Ascending aorta (tissue), 2 donors: Measurements from ENCODE around the gene ABLIM2. TPM values are rescaled to one million over a fixed set of nuclear protein-coding genes. Genes with fewer than 3 reads are reported as not detected.

Experiments
- DNase-seq, 2 donors: peaks; one replicate each; pipeline ENCODE4 v3.0.0-alpha.2; 2019; ENCODE audit warnings: low spot score in 2 of 2
- H3K27ac ChIP-seq, 2 donors: fragments of 200-600 bp; sonication (generic); one replicate each; pipeline ENCODE4 v1.5.1; 2016 to 2017; ENCODE audit warnings: mild to moderate bottlenecking in 1 of 2
- H3K27me3 ChIP-seq: fragments of 200-600 bp; sonication (generic); one replicate; pipeline ENCODE4 v1.5.1; 2017
- H3K36me3 ChIP-seq, 2 donors: fragments of 200-600 bp; sonication (generic); one replicate each; pipeline ENCODE4 v1.5.1; 2016
- H3K4me1 ChIP-seq, 2 donors: fragments of 200-600 bp; sonication (generic); one replicate each; pipeline ENCODE4 v1.5.1; 2016 to 2017; ENCODE audit warnings: mild to moderate bottlenecking in 1 of 2
- H3K4me3 ChIP-seq, 2 donors: fragments of 200-600 bp; sonication (generic); one replicate each; pipeline ENCODE4 v1.5.1; 2016 to 2017; ENCODE audit warnings: mild to moderate bottlenecking in 1 of 2
- H3K9me3 ChIP-seq, 2 donors: fragments of 200-600 bp; sonication (generic); one replicate each; pipeline ENCODE4 v1.5.1; 2016
- intact Hi-C: fragments of 100-400 bp; cut with DNase I; formaldehyde crosslinking; loops from one replicate; pipeline ENCODE4 v1.15.1; 2023
- total RNA-seq: library from RNA; depleted of rRNA; stranded (reverse); fragments of >200 nt; gene quantifications from one replicate; pipeline ENCODE4 v1.1.0, GENCODE V29; 2016
- TF ChIP-seq, protein P1 (sequence below), 3 experiments: fragments of 200-600 bp in 2 of 3; fragments of 450-650 bp in 1 of 3; sonication (generic) in 2 of 3; IDR thresholded peaks; one replicate each; pipeline ENCODE4 v1.5.1; 2016 to 2019; ENCODE audit warnings: antibody characterized with exemption in 3 of 3, mild to moderate bottlenecking in 1 of 3, moderate library complexity in 1 of 3

The ABLIM2 gene
- total RNA-seq, 1 donor from 2014 or later = 30.8 TPM

DNA sequence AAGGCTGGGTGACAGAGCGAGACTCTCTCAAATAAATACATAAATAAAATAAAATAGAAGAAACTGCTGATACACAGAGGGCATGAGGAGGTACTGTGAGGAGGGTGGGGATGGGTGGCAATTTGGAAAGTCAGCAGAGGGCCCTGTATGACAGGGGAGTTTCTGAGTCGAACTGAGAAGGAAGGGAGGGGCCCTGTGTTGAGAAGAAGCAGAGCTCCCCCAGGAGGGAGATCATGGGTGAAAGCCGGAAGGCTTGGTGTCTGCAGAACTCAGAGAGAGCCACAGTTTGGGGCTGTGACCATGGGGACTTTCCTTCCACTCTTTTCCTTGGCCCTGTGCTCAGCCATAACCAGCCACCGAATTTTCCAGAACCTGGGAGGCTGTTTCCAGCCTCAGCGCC, 194.2 kb downstream of the ABLIM2 start:
- peaks cover 4 to 31% of the 10 kb centered on the region in 2 donors for H3K4me1 ChIP-seq
- TF ChIP-seq, protein P1, sequence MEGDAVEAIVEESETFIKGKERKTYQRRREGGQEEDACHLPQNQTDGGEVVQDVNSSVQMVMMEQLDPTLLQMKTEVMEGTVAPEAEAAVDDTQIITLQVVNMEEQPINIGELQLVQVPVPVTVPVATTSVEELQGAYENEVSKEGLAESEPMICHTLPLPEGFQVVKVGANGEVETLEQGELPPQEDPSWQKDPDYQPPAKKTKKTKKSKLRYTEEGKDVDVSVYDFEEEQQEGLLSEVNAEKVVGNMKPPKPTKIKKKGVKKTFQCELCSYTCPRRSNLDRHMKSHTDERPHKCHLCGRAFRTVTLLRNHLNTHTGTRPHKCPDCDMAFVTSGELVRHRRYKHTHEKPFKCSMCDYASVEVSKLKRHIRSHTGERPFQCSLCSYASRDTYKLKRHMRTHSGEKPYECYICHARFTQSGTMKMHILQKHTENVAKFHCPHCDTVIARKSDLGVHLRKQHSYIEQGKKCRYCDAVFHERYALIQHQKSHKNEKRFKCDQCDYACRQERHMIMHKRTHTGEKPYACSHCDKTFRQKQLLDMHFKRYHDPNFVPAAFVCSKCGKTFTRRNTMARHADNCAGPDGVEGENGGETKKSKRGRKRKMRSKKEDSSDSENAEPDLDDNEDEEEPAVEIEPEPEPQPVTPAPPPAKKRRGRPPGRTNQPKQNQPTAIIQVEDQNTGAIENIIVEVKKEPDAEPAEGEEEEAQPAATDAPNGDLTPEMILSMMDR (IDR thresholded peaks at IDR 0.05) = no peak

DNA sequence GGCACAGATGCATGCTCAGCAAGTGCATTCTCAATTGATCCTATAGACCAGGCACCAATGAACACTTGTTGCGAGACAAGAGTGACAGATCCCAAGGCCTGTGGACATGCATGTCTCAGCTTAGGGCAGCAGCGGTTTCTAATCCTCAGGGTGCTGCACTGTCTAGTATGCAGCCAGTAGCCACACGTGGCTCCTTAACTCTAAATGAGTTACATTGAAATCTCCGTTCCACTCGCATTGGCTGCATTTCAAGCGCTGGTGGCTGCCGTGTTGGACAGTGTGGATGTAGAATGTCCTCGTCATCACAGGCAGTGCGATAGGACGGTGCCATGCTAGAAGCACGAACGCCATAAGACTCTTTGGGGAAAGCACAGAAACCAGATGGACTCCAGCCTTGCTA, 194.9 kb downstream of the ABLIM2 start:
- Histone ChIP-seq H3K27ac (no peak overlapping the region), H3K9me3 (no peaks in the 10 kb centered on the region), H3K36me3 (no peaks in the 10 kb centered on the region), H3K4me1 (peaks cover 0 to 25% of the 10 kb centered on the region in 2 donors), H3K4me3 (no peak overlapping the region), H3K27me3 (no peaks in the 10 kb centered on the region)
- TF ChIP-seq, protein P1 (IDR thresholded peaks at IDR 0.05) = no peak
- intact Hi-C loops = no loop called here
- no peak for DNase-seq

More for the DNA sequence above, 194.2 kb downstream of the ABLIM2 start:
- H3K27me3 ChIP-seq = no peaks in the 10 kb centered on the region
- DNase-seq = no peak
- H3K36me3 ChIP-seq = no peaks in the 10 kb centered on the region
- intact Hi-C loops = no loop called here
- no peak overlapping the region for H3K4me3 ChIP-seq
- H3K27ac ChIP-seq = no peak overlapping the region
- no peaks in the 10 kb centered on the region for H3K9me3 ChIP-seq

DNA sequence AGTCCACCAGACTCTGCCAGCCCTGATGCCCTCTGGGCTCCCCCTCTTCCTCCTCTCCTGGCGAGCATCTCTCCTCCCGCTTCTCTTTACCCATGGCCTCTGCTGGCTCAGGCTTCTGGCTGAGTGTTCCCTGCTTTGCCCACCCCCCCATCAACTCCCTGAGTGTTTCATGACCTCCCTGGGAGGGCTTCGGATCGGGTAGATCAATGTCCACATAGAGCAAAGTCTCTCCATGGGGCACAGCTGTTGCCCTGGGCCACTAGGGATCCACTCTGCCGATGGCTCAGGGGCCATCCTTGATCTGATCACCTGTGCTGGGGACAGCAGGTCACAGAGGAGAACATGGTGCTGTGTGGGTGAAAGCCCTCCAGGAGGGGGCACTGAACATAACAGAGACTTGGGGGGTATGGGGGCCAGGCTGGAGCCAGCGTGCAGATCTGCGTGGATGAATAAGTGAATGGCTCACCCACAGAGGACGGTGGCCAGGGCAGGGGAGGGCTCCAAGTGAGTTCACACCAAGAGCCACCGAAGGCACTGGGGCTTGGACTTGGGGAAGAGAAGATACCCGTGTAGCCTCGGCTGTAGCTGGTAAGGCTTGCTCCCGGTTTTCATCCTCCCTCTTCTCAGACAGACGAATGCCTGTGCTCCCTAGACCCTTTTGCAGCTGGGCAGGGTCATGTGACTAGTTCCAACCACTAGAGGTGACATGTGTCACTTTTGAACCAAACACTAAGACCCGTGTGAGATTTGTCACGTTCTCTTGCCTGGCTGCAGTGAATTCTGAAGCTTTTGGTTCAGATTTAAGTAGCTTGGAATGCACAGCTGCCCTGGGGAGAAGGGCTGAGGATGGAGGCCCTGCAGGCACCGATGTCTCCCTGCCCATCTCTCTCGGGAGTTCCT, 195.8 kb downstream of the ABLIM2 start:
- H3K27ac ChIP-seq = no peak overlapping the region
- no peaks in the 10 kb centered on the region for H3K36me3 ChIP-seq
- H3K4me1 ChIP-seq = peaks cover 0 to 24% of the 10 kb centered on the region in 2 donors
- no peaks in the 10 kb centered on the region for H3K9me3 ChIP-seq
- intact Hi-C loops = no loop called here
- H3K4me3 ChIP-seq = no peak overlapping the region
- H3K27me3 ChIP-seq = no peaks in the 10 kb centered on the region
- TF ChIP-seq, protein P1 (IDR thresholded peaks at IDR 0.05) = no peak
- DNase-seq = no peak

DNA sequence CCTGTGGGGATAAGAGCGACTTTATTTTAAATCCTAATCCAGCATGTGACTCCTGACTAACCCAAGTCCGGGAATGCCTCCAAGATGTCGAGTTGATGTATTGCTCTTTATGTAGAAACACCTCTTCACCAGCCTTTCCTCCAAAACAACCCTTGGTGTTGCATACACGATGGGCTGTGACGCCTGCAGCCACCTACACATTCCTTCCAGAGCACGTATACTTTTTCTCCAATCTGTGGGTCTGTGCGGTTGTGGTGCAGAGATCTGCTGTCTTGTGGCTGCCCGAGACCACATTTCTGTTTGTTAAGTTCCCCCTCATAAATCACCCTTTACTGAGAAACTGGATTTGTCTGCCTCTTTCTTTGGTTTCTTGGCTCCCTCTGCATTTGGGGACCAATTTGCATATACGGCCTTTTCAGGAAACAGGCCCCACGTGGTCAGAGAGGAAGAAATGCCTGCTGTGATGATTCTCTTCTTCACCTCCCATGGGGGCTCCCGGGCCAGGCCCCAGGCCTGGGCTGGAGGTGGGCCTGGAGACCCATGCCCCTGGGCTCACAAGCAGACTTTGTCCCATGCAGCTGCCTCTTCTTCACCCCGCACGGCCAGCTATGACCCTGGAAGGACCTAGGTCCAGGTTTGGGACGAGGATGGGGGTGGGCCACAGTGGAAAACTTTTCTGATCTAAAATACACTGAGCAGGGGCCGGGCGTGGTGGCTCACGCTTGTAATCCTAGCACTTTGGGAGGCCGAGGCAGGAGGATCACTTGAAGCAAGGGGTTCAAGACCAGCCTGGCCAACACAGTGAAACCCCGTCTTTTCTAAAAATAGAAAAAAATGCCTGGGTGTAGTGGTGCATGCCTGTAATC, 197.6 kb downstream of the ABLIM2 start:
- DNase-seq = peak; percentile 33 to 84
- H3K4me3 ChIP-seq = no peak overlapping the region
- peak overlapping the region; percentile 62 to 81 for H3K27ac ChIP-seq
- H3K9me3 ChIP-seq = no peaks in the 10 kb centered on the region
- no peaks in the 10 kb centered on the region for H3K27me3 ChIP-seq
- intact Hi-C loops = loop anchor here (1.0 kb wide), 1 partner anchor 22 kb away; the partner anchor contains the start of gene AFAP1
- H3K36me3 ChIP-seq = no peaks in the 10 kb centered on the region
- H3K4me1 ChIP-seq = peaks cover 0 to 20% of the 10 kb centered on the region in 2 donors
- TF ChIP-seq, protein P1 (IDR thresholded peaks at IDR 0.05) = no peak

DNA sequence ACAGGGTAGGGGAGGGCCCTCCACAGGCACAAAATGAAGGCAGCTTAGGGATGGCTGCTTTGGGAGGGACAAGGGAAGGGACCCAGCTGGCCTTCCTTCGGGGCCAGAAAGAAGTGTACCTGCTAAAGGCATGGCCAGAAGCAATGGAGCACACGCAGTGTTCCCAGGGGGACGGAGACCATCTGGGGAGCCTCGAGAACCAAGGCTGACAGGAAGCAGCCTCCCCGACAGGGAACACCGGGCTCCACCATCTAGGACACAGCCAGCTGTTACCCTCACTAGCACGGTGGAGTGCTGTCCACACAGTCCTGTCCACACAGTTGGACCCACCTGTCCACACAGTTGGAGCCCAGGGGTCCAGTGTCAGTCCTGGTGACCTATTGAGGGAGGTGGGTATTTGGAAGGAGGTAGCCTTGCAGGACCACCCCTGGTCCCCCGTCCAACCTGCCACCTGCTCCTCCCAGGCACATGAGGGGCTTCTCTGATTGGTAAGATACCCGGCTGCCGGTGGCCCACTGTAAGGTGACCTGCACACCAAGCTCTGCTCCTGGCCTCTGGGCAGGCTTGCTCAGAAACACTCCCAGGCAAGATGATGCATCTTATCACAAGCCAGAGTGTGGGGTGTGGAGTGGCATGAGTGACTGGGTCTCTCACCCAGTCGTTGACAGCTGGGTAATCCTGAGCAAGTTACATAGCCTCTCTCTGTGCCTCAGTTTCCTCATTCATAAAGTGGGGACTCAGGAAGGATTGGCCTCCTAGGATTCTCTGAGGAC, 198.4 kb downstream of the ABLIM2 start:
- peak overlapping the region; percentile 62 to 81 for H3K27ac ChIP-seq
- TF ChIP-seq, protein P1 (IDR thresholded peaks at IDR 0.05) = no peak
- DNase-seq = no peak

More for the DNA sequence above, 198.4 kb downstream of the ABLIM2 start:
- peaks cover 0 to 20% of the 10 kb centered on the region in 2 donors for H3K4me1 ChIP-seq
- no peaks in the 10 kb centered on the region for H3K36me3 ChIP-seq
- intact Hi-C loops = loop anchor here (1.0 kb wide), 1 partner anchor 21 kb away; the partner anchor contains the start of gene AFAP1
- no peaks in the 10 kb centered on the region for H3K9me3 ChIP-seq
- H3K4me3 ChIP-seq = no peak overlapping the region
- no peaks in the 10 kb centered on the region for H3K27me3 ChIP-seq
